Measurements from ENCODE around the gene FAM20C.

- TF ChIP-seq, protein P1, sequence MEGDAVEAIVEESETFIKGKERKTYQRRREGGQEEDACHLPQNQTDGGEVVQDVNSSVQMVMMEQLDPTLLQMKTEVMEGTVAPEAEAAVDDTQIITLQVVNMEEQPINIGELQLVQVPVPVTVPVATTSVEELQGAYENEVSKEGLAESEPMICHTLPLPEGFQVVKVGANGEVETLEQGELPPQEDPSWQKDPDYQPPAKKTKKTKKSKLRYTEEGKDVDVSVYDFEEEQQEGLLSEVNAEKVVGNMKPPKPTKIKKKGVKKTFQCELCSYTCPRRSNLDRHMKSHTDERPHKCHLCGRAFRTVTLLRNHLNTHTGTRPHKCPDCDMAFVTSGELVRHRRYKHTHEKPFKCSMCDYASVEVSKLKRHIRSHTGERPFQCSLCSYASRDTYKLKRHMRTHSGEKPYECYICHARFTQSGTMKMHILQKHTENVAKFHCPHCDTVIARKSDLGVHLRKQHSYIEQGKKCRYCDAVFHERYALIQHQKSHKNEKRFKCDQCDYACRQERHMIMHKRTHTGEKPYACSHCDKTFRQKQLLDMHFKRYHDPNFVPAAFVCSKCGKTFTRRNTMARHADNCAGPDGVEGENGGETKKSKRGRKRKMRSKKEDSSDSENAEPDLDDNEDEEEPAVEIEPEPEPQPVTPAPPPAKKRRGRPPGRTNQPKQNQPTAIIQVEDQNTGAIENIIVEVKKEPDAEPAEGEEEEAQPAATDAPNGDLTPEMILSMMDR (conservative IDR thresholded peaks at IDR 0.05; ENCODE audit: low read depth, low read length) = no peak
- TF ChIP-seq EZH2 (IDR thresholded peaks at IDR 0.05; ENCODE audit: borderline replicate concordance, low read depth, low read length, poor library complexity, severe bottlenecking) = no peak
These were observed 5.8 kb upstream of the FAM20C start for GRCh38 chr7:186516-187113.

Data from A673 (cell line).